ENCODE measurements around the gene CELA2B.
"Not testable (repeated sequence)": the region's sequence is repeated elsewhere in the genome, so short reads cannot be mapped to it uniquely, and the experiment has no call there.

The CELA2B gene

DNA sequence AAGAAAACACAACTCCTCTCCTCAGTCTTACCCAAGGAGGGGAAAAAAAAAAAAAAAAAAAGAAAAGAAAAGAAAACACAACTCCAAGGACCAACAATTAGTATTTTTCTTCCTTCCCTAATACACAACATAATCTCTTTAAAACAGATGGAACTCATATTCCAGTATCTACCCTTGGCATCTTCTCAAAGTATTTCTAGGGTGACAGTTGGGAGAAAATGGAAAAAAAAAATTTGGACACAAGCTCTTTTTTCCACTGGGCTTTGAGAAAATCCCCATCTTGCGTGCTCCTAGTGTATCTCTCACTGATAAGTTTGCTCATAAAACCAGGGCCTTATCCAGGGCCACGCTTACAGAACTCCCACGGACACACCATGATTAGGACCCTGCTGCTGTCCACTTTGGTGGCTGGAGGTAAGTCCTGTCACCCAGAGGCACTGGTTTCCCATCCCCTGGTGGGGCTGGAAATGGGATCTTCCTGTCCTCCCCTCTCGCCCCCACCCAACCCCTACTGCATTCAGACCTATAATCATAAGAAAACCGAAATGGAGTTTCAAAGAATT, at the start of gene CELA2B:
TSS of gene CELA2B (plus strand) at position 353 of the 563 bp plus-strand sequence. CDS start at position 375, 22 bp downstream.
- no peak for DNase-seq (ENCODE audit: low read depth)

- DNase-seq (ENCODE audit: low read depth) = no peak
These were observed 49.2 kb upstream of the CELA2B start for GRCh38 chr1:15426492-15427279.

DNA sequence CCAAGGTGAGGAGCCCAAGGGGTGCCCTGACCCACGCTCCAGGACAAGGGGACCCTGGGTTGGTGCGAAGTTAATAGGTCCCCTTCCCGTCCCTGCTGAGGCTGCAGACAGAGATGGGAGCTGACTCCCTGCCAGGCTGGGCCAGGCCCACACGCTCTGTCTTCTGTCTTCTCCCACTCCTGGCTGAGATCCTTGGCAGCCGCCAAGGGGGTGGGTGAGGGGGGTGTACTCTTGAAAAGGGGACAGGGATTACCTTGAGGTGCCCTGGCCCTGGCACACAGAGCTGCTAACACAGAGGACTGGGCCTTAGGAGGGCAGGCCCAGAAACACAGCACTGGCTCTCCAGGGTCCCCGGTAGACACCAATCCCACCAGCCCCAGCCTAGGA, 48.6 kb upstream of the CELA2B start:
- no peak for DNase-seq (ENCODE audit: low read depth)

DNA sequence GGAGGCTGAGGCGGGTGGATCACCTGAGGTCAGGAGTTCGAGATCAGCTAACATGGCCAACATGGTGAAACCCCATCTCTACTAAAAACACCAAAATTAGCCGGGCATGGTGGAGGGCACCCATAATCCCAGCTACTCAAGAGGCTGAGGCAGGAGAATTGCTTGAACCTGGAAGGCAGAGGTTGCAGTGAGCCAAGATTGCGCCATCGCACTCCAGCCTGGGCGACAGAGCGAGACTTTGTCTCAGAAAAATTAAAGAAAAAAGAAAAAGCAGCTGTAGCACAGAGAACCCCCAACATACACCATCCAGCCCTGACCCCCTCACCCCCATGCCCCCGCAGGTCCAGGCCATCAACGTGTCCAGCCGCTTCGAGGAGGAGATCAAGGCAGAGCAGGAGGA, 47.7 kb upstream of the CELA2B start:
- not testable (repeated sequence) for DNase-seq (ENCODE audit: low read depth)

DNA sequence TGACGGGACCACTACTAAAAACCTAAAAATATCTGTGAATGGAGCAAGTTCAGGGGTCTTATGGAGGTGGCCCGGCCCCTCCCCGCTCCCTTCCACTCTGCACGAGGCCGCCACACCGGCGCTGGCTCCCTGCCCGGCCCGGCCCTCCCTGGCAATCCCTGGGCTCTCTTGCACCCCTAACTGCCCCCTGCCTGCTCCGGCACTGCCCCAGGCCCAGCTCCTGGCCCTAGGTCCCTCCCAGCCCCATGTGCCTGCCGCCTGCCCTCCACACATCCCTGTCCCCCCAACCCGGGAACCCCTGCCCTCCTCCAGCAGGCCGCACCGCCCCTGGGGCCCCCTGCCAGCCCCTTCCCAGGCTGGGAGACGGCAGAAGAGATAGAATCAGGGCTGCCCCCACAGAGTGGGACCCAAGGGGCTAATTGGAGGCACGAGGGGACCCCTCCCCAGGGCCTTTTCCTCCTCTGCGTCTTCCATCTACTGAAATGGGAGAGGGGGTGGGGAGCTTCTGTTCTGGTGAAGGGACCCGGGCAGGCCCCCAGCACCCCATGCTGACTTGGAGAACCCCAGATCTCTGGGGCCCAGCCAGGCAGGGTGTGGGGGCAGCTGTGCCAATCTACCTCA, 47.0 kb upstream of the CELA2B start:
- DNase-seq (ENCODE audit: low read depth) = no peak

DNA sequence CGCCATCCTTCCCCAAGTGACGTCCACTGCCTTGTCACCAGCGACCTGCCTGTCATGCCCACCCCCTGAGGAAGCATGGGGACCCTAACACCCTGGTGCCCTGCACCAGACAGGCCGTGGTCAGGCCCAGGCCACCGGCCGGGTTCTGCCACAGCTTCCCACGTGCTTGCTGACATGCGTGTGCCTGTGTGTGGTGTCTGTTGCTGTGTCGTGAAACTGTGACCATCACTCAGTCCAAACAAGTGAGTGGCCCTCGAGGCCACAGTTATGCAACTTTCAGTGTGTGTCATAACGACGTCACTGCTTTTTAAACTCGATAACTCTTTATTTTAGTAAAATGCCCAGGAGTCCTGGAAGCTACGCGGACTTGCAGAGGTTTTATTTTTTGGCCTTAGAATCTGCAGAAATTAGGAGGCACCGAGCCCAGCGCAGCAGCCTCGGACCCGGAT, 46.2 kb upstream of the CELA2B start:
- DNase-seq (ENCODE audit: low read depth) = no peak

- DNase-seq (ENCODE audit: low read depth) = peak; percentile 69
These were observed 44.9 kb upstream of the CELA2B start for GRCh38 chr1:15430787-15431570.

GRCh38 chr1:15431571-15431948, 44.3 kb upstream of the CELA2B start:
- no peak for DNase-seq (ENCODE audit: low read depth)

DNA sequence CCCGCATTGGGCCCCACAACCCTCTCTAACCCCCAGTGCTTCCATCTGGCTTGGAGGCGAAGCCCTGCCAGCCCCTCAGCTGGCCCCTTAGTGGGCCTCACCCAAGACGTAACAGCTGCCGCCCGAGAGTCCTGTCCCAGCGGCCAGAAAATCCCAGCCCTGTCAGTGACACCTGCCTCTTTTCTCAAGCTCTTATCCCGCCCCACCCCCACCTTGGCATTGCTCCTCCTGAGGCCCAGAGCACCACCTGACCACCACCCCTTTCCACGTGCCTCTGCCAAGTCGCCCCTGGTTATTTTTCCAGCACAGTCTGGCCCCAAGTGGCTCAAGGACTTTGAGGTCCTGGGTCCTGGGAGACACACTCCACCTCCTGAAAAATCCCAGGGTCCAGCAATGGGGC, 43.6 kb upstream of the CELA2B start:
- no peak for DNase-seq (ENCODE audit: low read depth)

GRCh38 chr1:15433471-15433870, 42.4 kb upstream of the CELA2B start:
- no peak for DNase-seq (ENCODE audit: low read depth)

DNA sequence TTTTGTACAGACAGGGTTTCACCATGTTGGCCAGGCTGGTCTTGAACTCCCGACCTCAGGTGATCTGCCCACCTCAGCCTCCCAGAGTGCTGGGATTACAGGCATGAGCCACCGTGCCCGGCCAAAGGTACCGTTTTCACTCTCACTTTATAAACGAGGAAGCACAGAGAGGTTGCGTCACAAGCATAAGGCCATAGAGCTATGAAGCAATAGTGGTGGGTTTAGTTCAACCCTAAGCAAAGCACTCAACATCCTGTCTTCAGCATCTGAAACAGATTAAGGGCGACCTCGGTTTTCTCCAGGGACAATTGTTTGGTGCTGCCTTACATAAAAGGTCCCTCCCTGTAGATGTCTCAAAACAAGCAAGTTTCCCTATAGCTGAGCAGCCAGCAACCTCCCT, 41.2 kb upstream of the CELA2B start:
- not testable (repeated sequence) for DNase-seq (ENCODE audit: low read depth)

DNA sequence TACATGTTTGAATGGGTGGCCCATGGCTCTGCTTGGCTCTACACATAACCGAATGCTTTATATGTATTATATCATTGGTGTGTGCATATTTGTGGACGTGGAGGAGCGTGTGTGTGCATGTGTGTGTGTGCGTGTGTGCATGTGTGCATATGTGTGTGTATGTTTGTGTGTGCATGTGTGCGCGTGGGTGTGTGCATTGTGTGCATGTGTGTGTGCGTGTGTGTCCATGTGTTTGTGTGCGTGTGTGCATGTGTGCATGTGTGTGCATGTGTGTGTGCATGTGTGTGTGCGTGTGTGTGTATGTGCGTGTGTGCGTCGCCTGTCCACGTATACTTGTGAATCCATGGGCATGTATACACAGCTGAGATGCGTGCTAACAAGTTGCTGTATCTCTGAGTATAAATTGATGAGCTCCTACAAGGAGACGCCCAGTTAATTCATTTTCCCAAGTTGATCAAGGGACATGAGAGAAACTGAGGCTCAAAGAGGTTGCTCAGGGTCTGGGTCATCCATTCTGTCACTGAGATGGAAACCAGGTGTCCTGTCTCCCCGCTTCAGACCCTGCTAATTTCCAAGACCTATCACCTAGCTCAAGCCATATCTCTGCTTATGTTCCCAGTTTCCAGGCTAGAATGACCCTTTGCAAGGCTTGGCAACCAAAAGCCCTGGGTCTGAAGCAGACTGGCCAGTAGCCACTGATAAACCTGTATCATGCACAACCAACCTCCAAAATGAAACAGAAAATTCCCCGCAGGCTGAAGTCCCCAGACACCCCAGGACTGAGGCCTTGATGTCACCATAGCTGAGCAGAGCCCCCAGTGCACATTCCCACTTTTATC, 40.4 kb upstream of the CELA2B start:
- DNase-seq (ENCODE audit: low read depth) = no peak

- DNase-seq (ENCODE audit: low read depth) = no peak
These were observed 38.9 kb upstream of the CELA2B start for GRCh38 chr1:15436881-15437442.

DNA sequence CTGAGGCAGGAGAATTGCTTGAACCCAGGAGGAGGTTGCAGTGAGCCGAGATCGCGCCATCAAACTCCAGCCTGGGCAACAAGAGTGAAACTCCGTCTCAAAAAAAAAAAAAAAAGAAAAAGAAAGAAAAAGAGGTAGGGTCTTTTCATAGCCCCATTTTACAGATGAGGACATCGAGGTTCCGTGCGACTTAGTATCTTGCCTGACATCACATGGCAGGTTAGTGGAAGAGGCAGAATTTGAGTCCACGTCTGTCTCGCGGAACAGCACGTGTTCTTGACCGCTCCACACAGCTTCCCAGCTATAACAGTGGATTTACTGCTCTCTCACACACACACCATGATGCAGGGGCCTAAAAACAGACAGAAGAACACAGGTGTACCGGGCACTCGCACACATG, 36.6 kb upstream of the CELA2B start:
- DNase-seq (ENCODE audit: low read depth) = no peak

GRCh38 chr1:15440357-15440756, 35.5 kb upstream of the CELA2B start:
- no peak for DNase-seq (ENCODE audit: low read depth)

GRCh38 chr1:15441247-15441646, 34.7 kb upstream of the CELA2B start:
- DNase-seq (ENCODE audit: low read depth) = no peak

- no peak for DNase-seq (ENCODE audit: low read depth)
These were observed 33.8 kb upstream of the CELA2B start for GRCh38 chr1:15442119-15442518.

GRCh38 chr1:15442759-15443158, 33.1 kb upstream of the CELA2B start:
- DNase-seq (ENCODE audit: low read depth) = no peak

DNA sequence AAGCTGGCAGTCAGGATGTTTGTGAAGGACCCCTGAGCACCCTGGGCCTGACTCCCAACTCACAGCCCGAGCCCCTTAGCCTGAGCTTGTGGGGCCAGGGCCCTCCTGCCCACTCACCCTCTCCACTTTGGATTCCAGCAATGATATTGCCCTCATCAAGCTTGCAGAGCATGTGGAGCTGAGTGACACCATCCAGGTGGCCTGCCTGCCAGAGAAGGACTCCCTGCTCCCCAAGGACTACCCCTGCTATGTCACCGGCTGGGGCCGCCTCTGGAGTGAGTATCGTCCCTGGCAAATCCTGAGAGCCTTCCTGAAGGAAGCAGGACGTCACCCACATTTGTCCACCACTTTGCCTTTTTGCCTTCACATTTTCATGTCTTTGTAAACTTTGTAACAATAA, 32.6 kb upstream of the CELA2B start:
- DNase-seq (ENCODE audit: low read depth) = no peak

DNA sequence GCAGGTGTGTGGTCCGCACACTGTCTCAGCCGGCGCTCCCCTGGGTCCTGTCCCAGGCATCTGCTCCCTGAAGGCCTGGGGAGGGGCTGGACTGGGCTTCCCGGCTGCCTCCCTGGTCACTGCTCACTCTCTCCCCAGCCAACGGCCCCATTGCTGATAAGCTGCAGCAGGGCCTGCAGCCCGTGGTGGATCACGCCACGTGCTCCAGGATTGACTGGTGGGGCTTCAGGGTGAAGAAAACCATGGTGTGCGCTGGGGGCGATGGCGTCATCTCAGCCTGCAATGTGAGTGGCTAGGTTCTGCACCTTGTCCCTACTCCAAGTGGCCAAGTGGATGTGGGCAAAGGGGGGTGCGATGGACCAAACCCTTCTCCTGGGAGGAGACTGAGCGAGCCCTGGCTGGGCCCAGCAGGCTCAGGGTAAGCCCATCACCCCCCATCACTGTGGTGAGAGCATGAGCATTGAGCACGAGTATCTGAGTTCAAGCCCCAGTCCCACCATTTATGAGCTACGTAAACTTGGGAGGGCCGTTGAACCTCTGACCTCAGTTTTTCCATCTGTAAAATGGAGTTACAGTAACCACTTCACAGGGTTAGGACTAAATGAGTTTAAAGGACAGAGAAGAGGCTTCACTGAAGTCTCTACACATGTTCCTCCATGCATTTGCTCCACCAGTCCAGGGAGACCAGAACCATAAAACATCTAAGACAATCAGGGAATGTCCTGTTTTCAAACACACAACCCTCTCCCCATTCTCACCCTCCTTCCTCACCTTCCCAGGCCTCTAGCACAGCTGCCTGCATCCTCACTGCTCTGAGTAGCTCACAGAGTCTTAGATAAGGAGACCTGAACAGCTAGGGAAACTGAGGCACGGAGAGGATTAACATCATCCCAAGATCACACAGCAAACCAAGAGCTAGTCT, 31.2 kb upstream of the CELA2B start:
- DNase-seq (ENCODE audit: low read depth) = no peak

Data from stimulated activated CD8-positive, alpha-beta memory T cell treated with anti-CD3 and anti-CD28 coated beads, Interleukin-15, amount 100 ng/mL, for 1 hour (primary cell).